ENCODE measurements around the gene GCH1.
"Not testable (repeated sequence)": the region's sequence is repeated elsewhere in the genome, so short reads cannot be mapped to it uniquely, and the experiment has no call there.

GCH1 gene

DNA sequence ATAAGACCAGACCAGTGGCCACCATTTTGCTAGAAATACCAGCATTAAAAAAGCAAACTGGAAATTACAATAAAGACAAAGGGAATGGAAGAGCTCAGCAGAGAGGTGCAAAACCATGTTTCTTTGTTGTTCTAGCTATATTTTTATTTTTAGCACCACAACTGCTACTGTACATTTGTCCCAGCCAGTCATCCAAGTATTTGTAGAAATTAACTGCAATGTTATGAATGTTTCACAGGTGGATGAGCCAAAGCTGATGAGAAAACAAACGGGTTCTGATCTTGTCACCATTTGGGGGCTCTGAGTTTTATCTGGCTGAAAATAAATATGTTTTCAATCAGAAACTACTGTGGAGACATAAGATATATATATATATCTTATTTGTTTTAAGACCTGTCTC lies 24.9 kb upstream of the GCH1 start:
- no peak for DNase-seq (ENCODE audit: low read depth)
- TF ChIP-seq, protein P1, sequence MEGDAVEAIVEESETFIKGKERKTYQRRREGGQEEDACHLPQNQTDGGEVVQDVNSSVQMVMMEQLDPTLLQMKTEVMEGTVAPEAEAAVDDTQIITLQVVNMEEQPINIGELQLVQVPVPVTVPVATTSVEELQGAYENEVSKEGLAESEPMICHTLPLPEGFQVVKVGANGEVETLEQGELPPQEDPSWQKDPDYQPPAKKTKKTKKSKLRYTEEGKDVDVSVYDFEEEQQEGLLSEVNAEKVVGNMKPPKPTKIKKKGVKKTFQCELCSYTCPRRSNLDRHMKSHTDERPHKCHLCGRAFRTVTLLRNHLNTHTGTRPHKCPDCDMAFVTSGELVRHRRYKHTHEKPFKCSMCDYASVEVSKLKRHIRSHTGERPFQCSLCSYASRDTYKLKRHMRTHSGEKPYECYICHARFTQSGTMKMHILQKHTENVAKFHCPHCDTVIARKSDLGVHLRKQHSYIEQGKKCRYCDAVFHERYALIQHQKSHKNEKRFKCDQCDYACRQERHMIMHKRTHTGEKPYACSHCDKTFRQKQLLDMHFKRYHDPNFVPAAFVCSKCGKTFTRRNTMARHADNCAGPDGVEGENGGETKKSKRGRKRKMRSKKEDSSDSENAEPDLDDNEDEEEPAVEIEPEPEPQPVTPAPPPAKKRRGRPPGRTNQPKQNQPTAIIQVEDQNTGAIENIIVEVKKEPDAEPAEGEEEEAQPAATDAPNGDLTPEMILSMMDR (conservative IDR thresholded peaks at IDR 0.05; ENCODE audit: low read depth, low read length): no peak
- H3K4me3 ChIP-seq (ENCODE audit: low read length): no peak overlapping the region

DNA sequence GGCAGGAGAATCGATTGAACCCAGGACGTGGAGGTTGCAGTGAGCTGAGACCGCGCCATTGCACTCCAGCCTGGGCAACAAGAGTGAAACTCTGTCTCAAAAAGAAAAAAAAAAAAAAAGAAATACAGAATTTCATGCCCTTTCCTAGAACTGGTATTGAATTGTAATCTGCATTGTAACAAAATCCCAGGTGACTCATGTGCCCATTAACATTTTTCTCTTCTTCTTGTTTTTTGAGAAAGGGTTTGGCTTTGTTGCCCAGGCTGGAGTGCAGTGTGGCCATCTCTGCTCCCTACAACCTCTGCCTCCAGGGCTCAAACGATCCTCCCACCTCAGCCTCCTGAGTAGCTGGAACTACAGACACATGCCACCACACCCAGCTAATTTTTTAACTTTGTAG lies 23.9 kb upstream of the GCH1 start:
- H3K4me3 ChIP-seq (ENCODE audit: low read length); DNase-seq (ENCODE audit: low read depth): not testable (repeated sequence)

DNA sequence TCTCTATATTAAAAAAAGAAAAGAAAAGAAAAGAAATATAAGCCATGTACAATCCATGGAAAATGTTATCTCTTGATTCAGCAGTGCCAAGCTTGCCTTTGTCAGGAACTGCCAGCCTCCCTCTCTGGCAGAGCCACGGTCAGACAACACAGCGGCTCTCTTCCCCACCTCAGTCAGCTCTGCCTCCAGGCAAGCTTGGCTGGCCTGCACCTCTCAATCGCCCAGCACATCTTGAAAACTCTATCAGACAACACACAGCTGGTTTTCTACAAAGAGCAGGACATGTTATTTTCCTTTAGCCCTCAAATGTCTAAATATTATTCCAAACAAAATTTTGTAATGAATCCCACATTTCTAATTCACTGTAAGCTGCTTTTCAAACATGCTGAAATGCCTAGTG lies 20.0 kb upstream of the GCH1 start:
- TF ChIP-seq, protein P1 (conservative IDR thresholded peaks at IDR 0.05; ENCODE audit: low read depth, low read length): no peak
- DNase-seq (ENCODE audit: low read depth): no peak
- no peak overlapping the region for H3K4me3 ChIP-seq (ENCODE audit: low read length)

DNA sequence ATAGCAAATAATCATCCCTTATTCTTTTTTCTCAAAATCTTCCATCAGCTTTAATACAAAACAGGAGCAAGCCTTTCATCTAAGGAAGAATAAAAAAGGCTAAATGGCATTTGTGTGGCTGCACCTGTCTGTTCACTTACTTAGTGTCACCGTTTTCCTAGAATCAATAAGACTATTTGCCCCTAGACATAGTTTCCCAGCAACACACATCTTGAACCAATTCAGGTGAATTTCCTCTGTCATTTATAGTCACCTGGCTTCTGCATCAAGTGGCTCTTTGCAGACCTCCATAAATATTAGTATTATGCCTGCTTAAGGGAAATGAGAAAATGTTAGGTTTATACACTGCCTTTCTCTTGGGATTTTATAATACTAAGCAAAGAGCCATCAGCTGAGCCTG lies 17.4 kb upstream of the GCH1 start:
- DNase-seq (ENCODE audit: low read depth): no peak
- TF ChIP-seq, protein P1 (conservative IDR thresholded peaks at IDR 0.05; ENCODE audit: low read depth, low read length): no peak
- no peak overlapping the region for H3K4me3 ChIP-seq (ENCODE audit: low read length)

DNA sequence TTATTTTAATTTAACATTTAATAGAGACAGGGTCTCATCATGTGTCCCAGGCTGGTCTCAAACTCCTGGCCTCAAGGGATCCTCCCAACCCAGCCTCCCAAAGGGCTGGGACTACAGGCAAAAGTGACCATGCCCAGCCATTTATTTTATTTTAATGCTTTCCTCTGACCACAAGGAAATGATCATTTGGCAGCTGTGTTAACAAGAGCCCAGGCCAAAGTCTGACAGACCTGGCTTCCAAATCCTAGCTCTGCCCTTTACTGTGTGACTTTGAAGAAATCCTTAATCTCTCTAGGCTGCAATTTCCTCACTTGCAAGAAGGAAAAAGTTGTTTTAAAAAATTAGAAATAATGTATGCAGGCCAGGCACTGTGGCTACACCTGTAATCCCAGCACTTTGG lies 16.7 kb upstream of the GCH1 start:
- DNase-seq (ENCODE audit: low read depth): no peak
- TF ChIP-seq, protein P1 (conservative IDR thresholded peaks at IDR 0.05; ENCODE audit: low read depth, low read length): no peak
- no peak overlapping the region for H3K4me3 ChIP-seq (ENCODE audit: low read length)

DNA sequence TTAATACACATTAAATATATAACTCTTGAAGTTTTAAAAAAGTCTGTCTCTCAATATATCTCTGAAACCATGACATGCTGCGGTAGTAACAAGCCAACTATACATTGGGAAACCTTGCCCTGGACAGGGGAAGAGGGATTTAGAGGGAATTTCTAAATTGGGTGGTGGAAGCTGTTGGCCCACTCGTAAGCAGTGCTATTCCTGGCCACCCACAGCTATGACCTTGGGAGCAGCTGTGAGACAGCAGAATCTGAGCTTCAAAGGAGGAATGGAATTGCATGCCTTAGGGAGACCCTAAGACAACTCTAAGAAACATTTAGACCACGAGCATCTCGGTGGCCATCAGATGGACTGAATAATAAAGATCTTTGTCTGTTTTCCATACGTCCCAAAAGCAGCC lies 15.8 kb upstream of the GCH1 start:
- no peak for DNase-seq (ENCODE audit: low read depth)
- H3K4me3 ChIP-seq (ENCODE audit: low read length): no peak overlapping the region
- TF ChIP-seq, protein P1 (conservative IDR thresholded peaks at IDR 0.05; ENCODE audit: low read depth, low read length): no peak

DNA sequence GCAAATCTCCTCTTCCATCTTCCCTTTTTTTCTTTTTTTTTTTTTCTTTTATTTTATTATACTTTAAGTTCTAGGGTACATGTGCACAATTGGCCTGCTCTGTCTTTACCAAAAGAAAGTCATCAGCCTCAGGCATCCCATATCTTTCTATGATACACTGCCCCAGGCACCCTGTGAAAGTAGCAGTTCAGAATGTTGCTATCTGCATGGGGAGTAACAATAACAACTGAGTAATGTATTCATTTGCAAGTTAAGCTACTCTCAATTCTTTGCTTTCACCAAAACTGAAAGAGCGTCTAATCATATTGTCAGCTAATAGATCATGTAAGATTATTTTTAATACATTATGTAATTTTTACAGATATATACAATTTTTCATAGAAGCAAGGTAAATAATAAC lies 13.5 kb upstream of the GCH1 start:
- no peak overlapping the region for H3K4me3 ChIP-seq (ENCODE audit: low read length)
- DNase-seq (ENCODE audit: low read depth): no peak
- TF ChIP-seq, protein P1 (conservative IDR thresholded peaks at IDR 0.05; ENCODE audit: low read depth, low read length): no peak
